HG03175 (cell line): ENCODE measurements around the gene DPYSL4.
A peak's percentile ranks its signal among the peaks of the same experiment; 100 is the strongest.

Experiments
- ATAC-seq: cut with Tn5 transposase; IDR thresholded peaks from one replicate; pipeline ENCODE4 v1.9.1; 2021; ENCODE audit warnings: mild to moderate bottlenecking, moderate library complexity; ENCODE audit not compliant: unreplicated experiment

Gene DPYSL4

DNA sequence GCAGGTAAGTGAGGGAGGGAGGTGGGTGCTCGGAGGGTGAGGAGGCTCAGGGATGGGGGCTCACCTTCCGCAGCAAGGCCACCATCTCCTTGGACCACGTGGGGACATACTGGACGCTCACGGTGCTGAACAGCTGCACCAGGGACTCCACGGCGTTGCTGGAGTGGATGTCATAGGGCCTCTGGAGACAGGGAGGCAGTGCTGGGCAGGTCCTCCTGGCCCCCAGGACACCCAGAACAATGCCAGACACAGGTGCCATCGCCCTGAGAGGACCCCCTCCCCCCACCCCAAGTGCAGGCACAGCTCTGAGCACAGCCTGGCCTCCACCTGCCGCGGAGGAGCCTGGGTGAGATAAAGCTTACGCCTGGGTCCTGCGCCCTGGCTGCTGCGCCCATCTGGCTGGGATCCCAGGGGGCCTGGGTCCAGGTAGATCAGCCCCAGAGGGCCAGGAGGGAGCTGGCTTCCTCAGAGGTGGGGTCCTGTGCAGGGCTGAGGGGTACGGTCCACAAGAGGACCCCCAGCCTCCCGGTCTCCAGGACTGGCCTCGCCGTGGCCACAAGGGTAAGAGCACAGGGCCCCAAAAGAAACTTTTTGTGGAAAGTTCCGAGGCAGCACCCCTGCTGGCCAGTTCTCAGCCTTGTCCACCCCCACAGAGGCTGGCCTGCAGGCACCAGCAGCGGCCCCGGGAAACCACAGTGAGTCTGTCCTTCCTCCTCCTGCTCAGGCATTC lies 37.8 kb downstream of the DPYSL4 start:
- no peak for ATAC-seq

- no peak for ATAC-seq
These were observed 38.5 kb downstream of the DPYSL4 start for GRCh38 chr10:132225073-132225848.

GRCh38 chr10:132225849-132226205 lies 39.1 kb downstream of the DPYSL4 start:
- no peak for ATAC-seq

DNA sequence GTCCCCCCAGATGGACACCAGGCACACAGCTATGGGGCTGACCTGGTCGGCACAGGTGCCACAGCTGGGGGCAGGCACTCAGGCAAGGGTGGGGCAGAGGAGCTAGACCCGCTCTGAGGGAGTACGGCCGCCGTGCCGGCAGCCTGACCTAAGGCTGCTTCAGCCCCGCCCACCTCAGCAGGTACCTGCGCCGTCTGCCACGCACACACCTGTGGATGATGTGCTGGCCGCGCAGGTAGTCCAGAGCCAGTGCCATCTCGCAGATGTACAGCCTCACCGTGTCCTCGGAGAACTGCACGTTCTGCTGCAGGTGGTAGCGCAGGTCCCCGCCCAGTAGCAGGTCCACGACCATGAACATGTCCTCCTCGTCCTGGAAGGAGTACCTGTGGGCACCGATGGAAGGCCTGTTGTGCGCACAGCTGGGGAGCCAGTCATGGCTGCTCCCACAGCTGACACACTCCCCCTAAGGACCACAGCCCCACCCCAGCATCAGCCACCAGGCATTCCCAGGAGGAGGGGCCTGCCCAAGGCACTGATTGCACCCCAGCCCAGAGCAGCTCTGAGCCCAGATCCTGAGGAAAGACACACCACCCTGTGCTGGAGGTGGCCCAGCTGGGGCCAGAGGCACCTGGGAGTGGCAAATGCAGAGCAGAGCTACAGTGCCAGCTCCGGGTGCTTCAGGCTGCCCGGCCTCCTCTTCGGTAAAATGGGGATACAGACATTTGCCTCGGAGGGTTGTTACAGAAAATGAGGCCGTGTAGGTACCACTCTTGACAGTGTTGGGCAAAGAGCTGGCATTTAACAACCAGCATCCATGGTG lies 40.0 kb downstream of the DPYSL4 start:
- no peak for ATAC-seq

GRCh38 chr10:132227851-132228390 lies 41.2 kb downstream of the DPYSL4 start:
- ATAC-seq = no peak

DNA sequence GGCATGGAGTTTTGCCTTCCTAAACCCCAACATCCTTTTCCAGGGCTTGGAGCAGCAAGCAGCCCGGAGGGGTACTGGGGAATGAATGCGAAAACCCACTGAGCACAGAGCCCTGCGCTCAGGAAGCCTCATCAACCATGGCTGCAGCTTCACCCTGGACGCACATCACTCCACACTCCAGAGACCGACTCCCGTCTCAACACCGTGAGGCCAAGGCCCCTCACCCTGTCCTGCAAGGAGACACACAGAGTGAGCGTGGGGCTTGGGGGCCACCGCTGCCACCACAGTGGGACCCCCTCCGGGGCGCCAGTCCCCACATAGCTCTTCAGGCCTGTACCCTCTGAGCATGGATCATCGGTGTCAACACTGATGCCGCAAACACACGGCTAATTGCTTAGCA lies 41.9 kb downstream of the DPYSL4 start:
- no peak for ATAC-seq

- no peak for ATAC-seq
These were observed 42.3 kb downstream of the DPYSL4 start for GRCh38 chr10:132229096-132229495.

GRCh38 chr10:132229834-132230556 lies 43.2 kb downstream of the DPYSL4 start:
- ATAC-seq = peak; percentile 51

GRCh38 chr10:132230557-132231210 lies 43.9 kb downstream of the DPYSL4 start:
- ATAC-seq = no peak

DNA sequence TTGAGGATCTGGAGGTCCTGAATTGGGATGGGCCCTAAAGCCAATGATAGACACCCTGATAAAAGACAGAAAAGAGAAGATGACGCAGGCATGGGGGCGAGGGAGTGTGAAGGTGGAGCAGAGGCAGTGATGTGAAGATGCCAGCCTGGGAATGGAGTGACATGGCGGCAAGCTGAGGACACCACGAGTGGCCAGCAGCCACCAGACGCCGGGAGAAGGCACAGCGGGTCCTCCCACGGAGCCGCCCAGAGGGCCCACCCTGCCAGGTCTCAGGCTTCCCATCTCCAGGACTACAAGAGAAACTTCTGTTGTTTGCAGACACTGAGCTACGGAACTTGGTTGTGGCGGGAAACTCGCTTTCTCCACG lies 44.9 kb downstream of the DPYSL4 start:
- ATAC-seq = no peak

GRCh38 chr10:132232023-132232951 lies 45.5 kb downstream of the DPYSL4 start:
- ATAC-seq = no peak

GRCh38 chr10:132232981-132233380 lies 46.2 kb downstream of the DPYSL4 start:
- no peak for ATAC-seq

DNA sequence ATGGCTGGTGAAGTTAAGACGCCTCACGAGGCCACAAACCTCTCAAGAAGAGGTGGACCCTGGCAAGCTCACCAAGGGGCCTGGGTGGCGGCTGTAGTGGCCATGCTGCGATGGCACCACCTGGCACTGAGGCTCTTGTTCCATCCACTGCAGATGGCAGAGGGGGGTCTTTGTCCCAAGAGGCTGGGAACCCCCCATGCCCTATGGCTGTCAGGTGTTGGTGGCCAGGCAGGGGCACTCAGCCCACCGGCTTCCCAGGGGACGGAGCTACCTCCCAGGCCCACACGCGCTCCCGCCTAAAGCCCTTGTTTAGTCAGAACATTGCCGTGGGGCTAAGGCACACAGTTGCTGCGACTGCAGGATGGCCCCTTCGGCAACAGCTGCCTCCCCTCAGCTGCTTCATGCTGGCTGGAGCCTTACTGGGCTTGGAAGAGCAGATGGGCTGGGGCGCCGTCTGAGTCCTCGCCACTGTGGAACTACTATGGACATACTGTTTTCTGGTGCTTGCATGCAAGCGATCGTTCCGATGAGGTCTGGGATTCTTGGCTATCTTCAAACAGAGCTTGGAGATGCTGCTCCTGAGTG lies 46.8 kb downstream of the DPYSL4 start:
- ATAC-seq = no peak

- no peak for ATAC-seq
These were observed 48.1 kb downstream of the DPYSL4 start for GRCh38 chr10:132234860-132235259.

- ATAC-seq = no peak
These were observed 49.4 kb downstream of the DPYSL4 start for GRCh38 chr10:132236161-132236560.

DNA sequence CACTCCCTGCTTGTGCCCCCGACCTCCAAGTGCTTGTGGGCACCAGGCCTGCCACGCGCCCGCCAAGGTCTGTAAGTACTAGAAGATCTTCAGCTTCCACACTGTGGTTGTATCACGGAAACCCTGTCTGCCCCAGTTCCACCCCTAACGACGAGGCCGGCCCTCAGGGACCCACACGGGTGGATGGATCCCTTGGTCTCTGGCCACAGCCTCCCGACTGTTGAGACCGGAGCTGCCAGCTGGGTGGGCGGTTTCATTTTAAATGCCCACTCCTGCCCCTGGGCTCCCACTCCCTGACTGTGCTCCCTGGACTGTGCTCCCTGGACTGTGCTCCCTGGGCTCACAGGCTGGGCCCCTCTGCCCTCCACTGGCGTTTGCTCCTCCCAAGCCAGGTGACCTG lies 50.1 kb downstream of the DPYSL4 start:
- no peak for ATAC-seq

- ATAC-seq = no peak
These were observed 50.6 kb downstream of the DPYSL4 start for GRCh38 chr10:132237396-132237795.

GRCh38 chr10:132237871-132238270 lies 51.1 kb downstream of the DPYSL4 start:
- ATAC-seq = no peak
